HCT116 (cell line): ENCODE measurements around the gene SAMD14. TPM values are rescaled to one million over a fixed set of nuclear protein-coding genes. Genes with fewer than 3 reads are reported as not detected.

Experiments
- ATAC-seq: fragments of 200-7000 bp; cut with Tn5 transposase; 2 replicates; pipeline ENCODE4 v1.9.1; 2020; ENCODE audit warnings: mild to moderate bottlenecking, moderate library complexity
- BruUV-seq: library from RNA; stranded (reverse); fragments of 400-500 nt; replicated peaks from 2 replicates; lab custom pipeline; 2021; lab: Mats Ljungman, UMichigan
- CTCF ChIA-PET: fragments of 300-600 bp; sonication (Branson Sonifier 250); formaldehyde crosslinking; loops from one replicate; lab custom pipeline; 2021; ENCODE audit warnings: antibody characterized with exemption; lab: Charles Lee
- POLR2A ChIA-PET: fragments of 300-600, 350-600 bp; sonication (Branson Sonifier 250); formaldehyde crosslinking; loops from one replicate; lab custom pipeline; 2021; ENCODE audit warnings: antibody characterized with exemption; lab: Charles Lee
- RAD21 ChIA-PET, 2 experiments: fragments of 300-600 bp; sonication (Branson Sonifier 250); formaldehyde crosslinking; loops; one replicate each; lab custom pipeline; 2023; ENCODE audit warnings: low total read pairs in 2 of 2; ENCODE audit not compliant: uncharacterized antibody in 2 of 2, unreplicated experiment in 2 of 2, low non-redundant PET in 1 of 2; lab: Charles Lee
- DNase-seq: peaks from one replicate; pipeline ENCODE4 v3.0.0-alpha.2; 2010; ENCODE audit warnings: low read depth, low spot score
- H2AFZ ChIP-seq: fragments of 200-600 bp; shearing (Covaris generic), sonication (generic); 2 replicates; pipeline ENCODE4 v1.6.1; 2017; ENCODE audit warnings: low read depth, mixed run types, mixed read lengths, antibody characterized with exemption, low read length; ENCODE audit not compliant: poor library complexity, severe bottlenecking
- H3K27ac ChIP-seq: 2 replicates; pipeline ENCODE4 v1.5.1; 2012; ENCODE audit warnings: low read depth, low read length
- H3K27me3 ChIP-seq: fragments of 200-600 bp; sonication (generic); 2 replicates; pipeline ENCODE4 v1.6.1; 2016; ENCODE audit warnings: mixed run types, low read length, mixed read lengths; ENCODE audit not compliant: insufficient read depth
- H3K36me3 ChIP-seq, 2 experiments: fragments of 200-500 bp in 1 of 2; fragments of 200-600 bp in 1 of 2; sonication (Bioruptor generic) in 1 of 2; sonication (generic) in 1 of 2; 2 replicates each; pipeline versions ENCODE4 v1.5.1 to v1.6.1; 2014 to 2016; ENCODE audit warnings: low read length in 2 of 2, inconsistent platforms in 1 of 2, mixed read lengths in 1 of 2, mixed run types in 1 of 2; ENCODE audit not compliant: insufficient read depth in 2 of 2, control insufficient read depth in 1 of 2
- H3K4me1 ChIP-seq, 2 experiments: fragments of 200-600 bp in 1 of 2; sonication (generic) in 1 of 2; 2 replicates each; pipeline versions ENCODE4 v1.5.1 to v1.6.1; 2012 to 2017; ENCODE audit warnings: low read length in 2 of 2, inconsistent platforms in 1 of 2, mild to moderate bottlenecking in 1 of 2, mixed read lengths in 1 of 2, mixed run types in 1 of 2, moderate library complexity in 1 of 2; ENCODE audit not compliant: insufficient read depth in 2 of 2, control insufficient read depth in 1 of 2
- H3K4me2 ChIP-seq: fragments of 200-600 bp; sonication (generic); 2 replicates; pipeline ENCODE4 v1.6.1; 2017; ENCODE audit warnings: mixed run types, low read length, mixed read lengths
- H3K4me3 ChIP-seq, 2 experiments: fragments of 200-600 bp in 1 of 2; sonication (generic) in 1 of 2; replicated peaks in 1 of 2; 2 replicates each; pipeline ENCODE4 v1.5.1; 2011 to 2016; ENCODE audit warnings: low read length in 2 of 2, control low read depth in 1 of 2, low read depth in 1 of 2, mild to moderate bottlenecking in 1 of 2, mixed read lengths in 1 of 2, mixed run types in 1 of 2
- H3K79me2 ChIP-seq: fragments of 200-600 bp; sonication (generic); 2 replicates; pipeline ENCODE4 v1.6.1; 2017; ENCODE audit warnings: mild to moderate bottlenecking, mixed run types, low read length, moderate library complexity, mixed read lengths; ENCODE audit not compliant: insufficient read depth
- H3K9ac ChIP-seq: fragments of 200-600 bp; sonication (generic); 2 replicates; pipeline ENCODE4 v1.6.1; 2016; ENCODE audit warnings: low read length, mixed read lengths
- H3K9me2 ChIP-seq: fragments of 200-600 bp; sonication (generic), shearing (Covaris generic); 2 replicates; pipeline ENCODE4 v1.6.1; 2017; ENCODE audit warnings: mixed run types, mild to moderate bottlenecking, moderate library complexity; ENCODE audit not compliant: insufficient read depth
- H3K9me3 ChIP-seq, 2 experiments: fragments of 200-500 bp in 1 of 2; fragments of 200-600 bp in 1 of 2; sonication (Bioruptor generic) in 1 of 2; sonication (generic) in 1 of 2; 2 replicates each; pipeline ENCODE4 v1.6.1; 2014 to 2017; ENCODE audit warnings: low read length in 2 of 2, mixed read lengths in 2 of 2, inconsistent platforms in 1 of 2, low read depth in 1 of 2, mild to moderate bottlenecking in 1 of 2, mixed run types in 1 of 2, moderate library complexity in 1 of 2; ENCODE audit not compliant: control insufficient read depth in 1 of 2, insufficient read depth in 1 of 2
- H4K20me1 ChIP-seq: fragments of 200-600 bp; sonication (generic), shearing (Covaris generic); 2 replicates; pipeline ENCODE4 v1.6.1; 2017; ENCODE audit warnings: mixed run types, mild to moderate bottlenecking, moderate library complexity; ENCODE audit not compliant: insufficient read depth
- ATF3 ChIP-seq: IDR thresholded peaks from 2 replicates; pipeline ENCODE4 v1.6.1; 2012
- CBX3 ChIP-seq: IDR thresholded peaks from 2 replicates; pipeline ENCODE4 v1.6.1; 2012; ENCODE audit warnings: low read depth
- CTCF ChIP-seq, 3 experiments: fragments of 200-600 bp in 1 of 3; sonication (generic) in 1 of 3; IDR thresholded peaks in 2 of 3; conservative IDR thresholded peaks in 1 of 3; 2 replicates each; pipeline ENCODE4 v1.5.1; 2012 to 2017; ENCODE audit warnings: low read depth in 2 of 3, low read length in 2 of 3, antibody characterized with exemption in 1 of 3, borderline replicate concordance in 1 of 3, control low read depth in 1 of 3, mild to moderate bottlenecking in 1 of 3, mixed read lengths in 1 of 3, mixed run types in 1 of 3, moderate library complexity in 1 of 3; ENCODE audit not compliant: insufficient read depth in 1 of 3
- EGR1 ChIP-seq: IDR thresholded peaks from 2 replicates; pipeline ENCODE4 v1.6.1; 2012; ENCODE audit warnings: low read depth
- ELF1 ChIP-seq: IDR thresholded peaks from 2 replicates; pipeline ENCODE4 v1.6.1; 2012; ENCODE audit warnings: low read depth, borderline replicate concordance
- EZH2 ChIP-seq: fragments of 200-600 bp; sonication (generic); IDR thresholded peaks from 2 replicates; pipeline ENCODE4 v1.6.1; 2017; ENCODE audit warnings: antibody characterized with exemption, mixed run types
- FOSL1 ChIP-seq: IDR thresholded peaks from 2 replicates; pipeline ENCODE4 v1.6.1; 2012; ENCODE audit warnings: low read depth
- JUND ChIP-seq: IDR thresholded peaks from 2 replicates; pipeline ENCODE4 v1.6.1; 2012
- POLR2A ChIP-seq: IDR thresholded peaks from 2 replicates; pipeline ENCODE4 v1.7.0; 2011; ENCODE audit warnings: borderline replicate concordance; ENCODE audit not compliant: insufficient read depth, insufficient read length; ENCODE audit errors: extremely low read depth
- POLR2AphosphoS5 ChIP-seq: IDR thresholded peaks from 2 replicates; pipeline ENCODE4 v1.6.1; 2011; ENCODE audit warnings: mild to moderate bottlenecking, low read depth, low read length, moderate library complexity
- RAD21 ChIP-seq: IDR thresholded peaks from 2 replicates; pipeline ENCODE4 v1.6.1; 2012; ENCODE audit warnings: low read depth, mild to moderate bottlenecking
- SRF ChIP-seq: IDR thresholded peaks from 2 replicates; pipeline ENCODE4 v1.6.1; 2012; ENCODE audit warnings: low read depth
- YY1 ChIP-seq: IDR thresholded peaks from 2 replicates; pipeline ENCODE4 v1.6.1; 2011; ENCODE audit warnings: low read length, low read depth, moderate library complexity, mild to moderate bottlenecking; ENCODE audit not compliant: insufficient replicate concordance; ENCODE audit errors: extremely low read depth
- ZBTB33 ChIP-seq: IDR thresholded peaks from 2 replicates; pipeline ENCODE4 v1.6.1; 2011; ENCODE audit warnings: mild to moderate bottlenecking, low read length, moderate library complexity; ENCODE audit not compliant: insufficient replicate concordance; ENCODE audit errors: extremely low read depth
- intact Hi-C: fragments of 100-400 bp; cut with micrococcal nuclease; formaldehyde crosslinking; loops from 2 replicates; pipeline ENCODE4 v1.10.0; 2022
- total RNA-seq: library from RNA; stranded (reverse); gene quantifications from one replicate; pipeline ENCODE4 v1.2.1, GENCODE V29; 2021; ENCODE audit not compliant: unreplicated experiment

SAMD14 gene
- total RNA-seq, 1 experiment from 2014 or later: 1.5 TPM

- TF ChIP-seq ZBTB33: no peak
These were observed 25.3 kb upstream of the SAMD14 start (continued) for GRCh38 chr17:50155115-50155819.

GRCh38 chr17:50154604-50155003 is 24.6 kb upstream of the SAMD14 start:
- ChIA-PET RAD21 (interaction anchor here in 1 of 2 experiments (0.7 kb wide), 2 partner anchors 23 to 31 kb away, joined by 7 read pairs; no protein-coding TSS in a partner anchor), CTCF (interaction anchor here (0.6 to 1.5 kb wide), 6 partner anchors 14 to 719 kb away, joined by 3 to 6 read pairs (median 3); no protein-coding TSS in a partner anchor), POLR2A (interaction anchor here (0.6 kb wide), 1 partner anchor 871 kb away, joined by 3 read pairs; no protein-coding TSS in a partner anchor)
- no peak for TF ChIP-seq POLR2A
- TF ChIP-seq POLR2AphosphoS5: no peak
- TF ChIP-seq ELF1: no peak
- TF ChIP-seq EGR1: no peak
- TF ChIP-seq EZH2: no peak
- no peak for TF ChIP-seq SRF
- no peak for TF ChIP-seq JUND
- TF ChIP-seq CTCF (IDR thresholded peaks at IDR 0.05 in 2 of 3, conservative IDR thresholded peaks at IDR 0.05 in 1 of 3; ENCODE audit: borderline replicate concordance in 1 of 3, insufficient read depth in 1 of 3, low read depth in 2 of 3, low read length in 2 of 3): no peak
- TF ChIP-seq FOSL1: no peak
- no peak for TF ChIP-seq CBX3
- no peak for TF ChIP-seq YY1
- TF ChIP-seq ATF3: no peak
- no peak for TF ChIP-seq RAD21
- TF ChIP-seq ZBTB33: no peak
- no peaks in the 10 kb centered on the region for H3K9me2 ChIP-seq
- H3K4me2 ChIP-seq: peak overlapping the region; percentile 92
- no peaks in the 10 kb centered on the region for H4K20me1 ChIP-seq
- H3K9ac ChIP-seq: peak overlapping the region; percentile 20; the same call in 1 of the 2 replicates
- intact Hi-C loops: no loop called here
- peaks cover 11% of the 10 kb centered on the region; the same call in 1 of the 2 replicates for H3K79me2 ChIP-seq
- peaks cover 33 to 48% of the 10 kb centered on the region in 2 experiments for H3K4me1 ChIP-seq
- H3K27me3 ChIP-seq: no peaks in the 10 kb centered on the region
- H3K4me3 ChIP-seq: no peak overlapping the region
- no peak for DNase-seq
- no peak overlapping the region for H2AFZ ChIP-seq
- no peaks in the 10 kb centered on the region for H3K9me3 ChIP-seq
- H3K36me3 ChIP-seq: no peaks in the 10 kb centered on the region
- ATAC-seq: no peak
- no peak overlapping the region for H3K27ac ChIP-seq
- BruUV-seq: no TSS peak
